ENCODE data around the gene SLC4A5. TPM values are rescaled to one million over a fixed set of nuclear protein-coding genes. Genes with fewer than 3 reads are reported as not detected.

Gene SLC4A5
- total RNA-seq, 1 donor from 2014 or later = 4.2 TPM

GRCh38 chr2:74259191-74259590 is 84.0 kb downstream of the SLC4A5 start:
- TF ChIP-seq CTCF (IDR thresholded peaks at IDR 0.05; ENCODE audit: unreplicated experiment) = no peak
- Mint-ChIP-seq H3K27me3 (ENCODE audit: unreplicated experiment) (peaks cover 11% of the 10 kb centered on the region), H3K4me3 (ENCODE audit: unreplicated experiment) (no peak overlapping the region), H3K36me3 (ENCODE audit: low read depth, unreplicated experiment) (no peaks in the 10 kb centered on the region), H3K4me1 (ENCODE audit: unreplicated experiment) (peaks cover 10% of the 10 kb centered on the region), H3K9me3 (ENCODE audit: unreplicated experiment) (no peaks in the 10 kb centered on the region), H3K27ac (ENCODE audit: unreplicated experiment) (no peak overlapping the region)
- DNase-seq (ENCODE audit: low spot score) = no peak

GRCh38 chr2:74255660-74256213 is 87.5 kb downstream of the SLC4A5 start:
- no peaks in the 10 kb centered on the region for H3K9me3 Mint-ChIP-seq (ENCODE audit: unreplicated experiment)

DNA sequence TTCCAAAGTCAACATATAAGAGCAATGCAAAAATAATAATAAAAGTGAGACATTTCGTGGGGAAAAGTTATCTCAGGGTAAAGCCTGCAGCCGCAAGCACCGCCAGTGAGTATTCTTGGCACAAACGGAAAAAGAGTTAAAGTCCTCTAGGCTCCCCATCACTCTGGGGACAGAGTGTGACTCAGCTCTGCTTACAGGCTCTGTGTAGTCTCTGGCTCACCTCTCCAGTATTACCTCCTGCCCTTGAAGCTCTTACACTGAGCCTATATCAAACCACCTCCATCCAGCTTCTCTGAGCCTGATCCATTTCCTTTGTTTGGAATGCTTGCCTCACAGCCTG is 89.3 kb downstream of the SLC4A5 start:
- Mint-ChIP-seq H3K4me3 (ENCODE audit: unreplicated experiment) (no peak overlapping the region), H3K36me3 (ENCODE audit: low read depth, unreplicated experiment) (no peaks in the 10 kb centered on the region), H3K4me1 (ENCODE audit: unreplicated experiment) (no peaks in the 10 kb centered on the region), H3K9me3 (ENCODE audit: unreplicated experiment) (no peaks in the 10 kb centered on the region), H3K27me3 (ENCODE audit: unreplicated experiment) (peaks cover 13% of the 10 kb centered on the region), H3K27ac (ENCODE audit: unreplicated experiment) (no peak overlapping the region)
- no peak for DNase-seq (ENCODE audit: low spot score)
- TF ChIP-seq CTCF (IDR thresholded peaks at IDR 0.05; ENCODE audit: unreplicated experiment) = no peak

More at GRCh38 chr2:74255660-74256213, 87.5 kb downstream of the SLC4A5 start:
- Mint-ChIP-seq H3K27ac (ENCODE audit: unreplicated experiment) (no peak overlapping the region), H3K4me3 (ENCODE audit: unreplicated experiment) (no peak overlapping the region), H3K4me1 (ENCODE audit: unreplicated experiment) (peaks cover 6% of the 10 kb centered on the region), H3K27me3 (ENCODE audit: unreplicated experiment) (peaks cover 13% of the 10 kb centered on the region), H3K36me3 (ENCODE audit: low read depth, unreplicated experiment) (no peaks in the 10 kb centered on the region)
- DNase-seq (ENCODE audit: low spot score) = no peak
- TF ChIP-seq CTCF (IDR thresholded peaks at IDR 0.05; ENCODE audit: unreplicated experiment) = no peak

GRCh38 chr2:74253306-74253970 is 89.8 kb downstream of the SLC4A5 start:
- no peak for TF ChIP-seq CTCF (IDR thresholded peaks at IDR 0.05; ENCODE audit: unreplicated experiment)
- Mint-ChIP-seq H3K27me3 (ENCODE audit: unreplicated experiment) (peaks cover 13% of the 10 kb centered on the region), H3K36me3 (ENCODE audit: low read depth, unreplicated experiment) (no peaks in the 10 kb centered on the region), H3K4me3 (ENCODE audit: unreplicated experiment) (no peak overlapping the region), H3K27ac (ENCODE audit: unreplicated experiment) (no peak overlapping the region), H3K9me3 (ENCODE audit: unreplicated experiment) (no peaks in the 10 kb centered on the region), H3K4me1 (ENCODE audit: unreplicated experiment) (no peaks in the 10 kb centered on the region)
- no peak for DNase-seq (ENCODE audit: low spot score)

GRCh38 chr2:74252862-74253261 is 90.4 kb downstream of the SLC4A5 start:
- no peak for TF ChIP-seq CTCF (IDR thresholded peaks at IDR 0.05; ENCODE audit: unreplicated experiment)
- Mint-ChIP-seq H3K27me3 (ENCODE audit: unreplicated experiment) (peaks cover 14% of the 10 kb centered on the region), H3K27ac (ENCODE audit: unreplicated experiment) (no peak overlapping the region), H3K9me3 (ENCODE audit: unreplicated experiment) (no peaks in the 10 kb centered on the region), H3K36me3 (ENCODE audit: low read depth, unreplicated experiment) (no peaks in the 10 kb centered on the region), H3K4me3 (ENCODE audit: unreplicated experiment) (no peak overlapping the region), H3K4me1 (ENCODE audit: unreplicated experiment) (no peaks in the 10 kb centered on the region)
- no peak for DNase-seq (ENCODE audit: low spot score)
